Measurements from ENCODE around the gene ITIH5. TPM values are rescaled to one million over a fixed set of nuclear protein-coding genes. Genes with fewer than 3 reads are reported as not detected.

The ITIH5 gene
- total and polyA plus RNA-seq, 4 experiments from 2014 or later: not detected

DNA sequence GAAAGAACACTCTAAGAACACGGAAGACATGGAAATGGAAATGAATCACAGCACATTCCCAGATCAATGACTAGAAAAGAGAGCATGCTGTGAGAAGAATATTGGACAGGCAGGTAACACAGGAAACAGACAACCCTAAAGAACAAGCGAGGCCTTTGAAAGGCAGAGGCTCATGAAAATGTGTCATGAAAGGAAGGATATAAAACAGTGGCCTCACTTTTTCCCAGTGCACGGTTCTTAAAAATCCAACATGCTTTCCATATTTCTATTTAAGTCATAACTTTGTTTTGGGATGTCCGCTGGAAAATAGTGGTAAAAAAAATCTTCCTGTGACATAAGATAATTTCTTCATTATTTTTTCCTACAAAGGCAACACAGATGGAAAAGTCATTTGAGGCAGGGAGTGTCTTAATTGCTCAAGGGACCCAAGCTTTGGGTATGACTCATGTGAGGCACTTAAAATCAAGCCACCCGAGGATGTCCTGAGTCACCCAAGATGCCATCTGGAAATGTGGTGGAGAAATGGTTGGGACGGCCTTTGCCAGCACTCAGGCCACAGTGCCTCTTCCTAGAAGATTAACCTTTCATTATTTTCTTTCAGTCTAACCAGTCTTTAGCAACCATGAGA is 17.0 kb downstream of the ITIH5 start:
- no peaks in the 10 kb centered on the region for H3K36me3 Mint-ChIP-seq
- no peak overlapping the region for H3K27ac Mint-ChIP-seq
- peaks cover 0 to 2% (median 0%) of the 10 kb centered on the region in 4 donors for H3K4me1 Mint-ChIP-seq
- ChIA-PET CTCF (ENCODE audit: partially characterized antibody) (no interaction called here), POLR2A (ENCODE audit: partially characterized antibody) (no interaction called here)
- H3K27me3 Mint-ChIP-seq: peaks cover 10 to 16% of the 10 kb centered on the region in 2 donors
- no peak overlapping the region for H3K27ac ChIP-seq (ENCODE audit: low read depth, low read length)
- no peak overlapping the region for H3K4me3 ChIP-seq (ENCODE audit: low read length in 2 of 2)
- no peaks in the 10 kb centered on the region for H3K4me1 ChIP-seq (ENCODE audit: insufficient read depth, low read length)
- H3K4me3 Mint-ChIP-seq: no peak overlapping the region
- intact Hi-C loops (cut with micrococcal nuclease): no loop called here
- H3K9me3 ChIP-seq (ENCODE audit: control insufficient read depth in 1 of 2, low read length in 2 of 2): no peaks in the 10 kb centered on the region
- H3K9me3 Mint-ChIP-seq: peaks cover 0 to 2% (median 0%) of the 10 kb centered on the region in 8 donors
- no peaks in the 10 kb centered on the region for H3K27me3 ChIP-seq (ENCODE audit: insufficient read depth, low read length)
- no peak for DNase-seq
- no peaks in the 10 kb centered on the region for H3K36me3 ChIP-seq (ENCODE audit: insufficient read depth, low read length)

DNA sequence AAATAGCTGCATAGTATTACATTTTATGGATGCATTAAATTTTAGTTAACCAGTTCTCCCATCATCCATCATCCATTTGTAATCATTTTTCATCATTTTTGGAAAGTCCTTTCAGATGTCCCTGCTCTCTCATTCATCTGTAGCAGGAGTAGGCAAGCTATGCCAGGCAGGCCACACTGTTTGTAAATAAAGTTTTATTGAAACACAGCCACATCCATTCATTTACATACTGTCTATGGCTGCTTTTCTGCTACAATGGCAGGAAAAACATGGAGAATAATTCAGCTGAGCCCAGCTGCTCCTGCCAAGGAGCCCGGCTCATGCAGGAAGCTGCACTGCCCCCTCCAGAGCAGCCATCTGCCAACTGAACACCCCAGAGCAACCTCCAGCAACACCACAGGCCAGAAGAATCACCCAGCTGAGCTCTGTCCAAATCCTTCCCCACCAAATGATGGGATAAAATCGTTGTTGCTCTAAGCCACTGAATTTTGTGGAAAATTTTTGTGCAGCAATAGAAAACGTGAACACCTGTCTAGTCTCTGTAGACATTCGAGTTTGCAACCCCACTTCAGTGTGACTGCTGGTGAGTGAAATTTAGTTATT is 19.6 kb downstream of the ITIH5 start:
- Mint-ChIP-seq H3K9me3 (peaks cover 0 to 2% (median 0%) of the 10 kb centered on the region in 8 donors), H3K36me3 (no peaks in the 10 kb centered on the region), H3K4me3 (no peak overlapping the region), H3K4me1 (peaks cover 0 to 2% (median 0%) of the 10 kb centered on the region in 4 donors), H3K27ac (no peak overlapping the region), H3K27me3 (peaks cover 8 to 14% of the 10 kb centered on the region in 2 donors)
- Histone ChIP-seq H3K9me3 (ENCODE audit: control insufficient read depth in 1 of 2, low read length in 2 of 2) (no peaks in the 10 kb centered on the region), H3K36me3 (ENCODE audit: insufficient read depth, low read length) (no peaks in the 10 kb centered on the region), H3K27me3 (ENCODE audit: insufficient read depth, low read length) (no peaks in the 10 kb centered on the region), H3K27ac (ENCODE audit: low read depth, low read length) (no peak overlapping the region), H3K4me3 (ENCODE audit: low read length in 2 of 2) (no peak overlapping the region), H3K4me1 (ENCODE audit: insufficient read depth, low read length) (no peaks in the 10 kb centered on the region)
- CTCF ChIA-PET (ENCODE audit: partially characterized antibody): interaction anchor here (2.4 kb wide), 1 partner anchor 40 kb away, joined by 6 read pairs; no protein-coding TSS in a partner anchor
- POLR2A ChIA-PET (ENCODE audit: partially characterized antibody): no interaction called here
- no peak for DNase-seq
- intact Hi-C loops (cut with micrococcal nuclease): no loop called here

DNA sequence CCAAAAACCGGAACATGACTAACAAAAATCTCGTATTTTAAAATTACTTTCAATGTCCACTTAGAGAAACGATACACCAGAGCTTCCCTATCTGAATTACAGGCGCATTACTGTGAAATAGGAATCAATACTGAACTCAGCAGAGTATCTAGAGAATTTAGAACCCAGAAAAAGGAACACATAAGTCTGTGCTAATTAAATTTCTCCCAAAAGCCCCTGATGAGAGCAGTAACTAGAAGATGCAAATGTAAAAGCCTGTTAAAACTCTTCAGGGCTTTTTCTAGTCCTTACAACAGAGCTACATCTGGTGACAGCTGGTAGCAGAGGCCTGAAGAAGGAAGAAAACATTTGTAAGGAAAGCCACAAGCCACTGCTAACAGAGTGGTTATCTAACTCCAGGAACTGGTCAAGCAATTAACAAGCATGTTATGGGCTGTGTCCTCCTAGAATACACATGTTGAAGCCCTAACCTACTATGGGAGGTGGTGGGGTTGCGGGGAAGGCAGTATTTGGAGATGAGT is 24.2 kb downstream of the ITIH5 start:
- H3K4me1 Mint-ChIP-seq: no peaks in the 10 kb centered on the region
- peaks cover 0 to 2% of the 10 kb centered on the region in 2 donors for H3K36me3 Mint-ChIP-seq
- no peak overlapping the region for H3K27ac Mint-ChIP-seq
- ChIA-PET POLR2A (ENCODE audit: partially characterized antibody) (no interaction called here), CTCF (ENCODE audit: partially characterized antibody) (no interaction called here)
- Histone ChIP-seq H3K4me1 (ENCODE audit: insufficient read depth, low read length) (no peaks in the 10 kb centered on the region), H3K4me3 (ENCODE audit: low read length in 2 of 2) (no peak overlapping the region), H3K9me3 (ENCODE audit: control insufficient read depth in 1 of 2, low read length in 2 of 2) (no peaks in the 10 kb centered on the region), H3K27ac (ENCODE audit: low read depth, low read length) (no peak overlapping the region), H3K27me3 (ENCODE audit: insufficient read depth, low read length) (no peaks in the 10 kb centered on the region), H3K36me3 (ENCODE audit: insufficient read depth, low read length) (no peaks in the 10 kb centered on the region)
- intact Hi-C loops (cut with micrococcal nuclease): no loop called here
- no peak overlapping the region for H3K4me3 Mint-ChIP-seq
- H3K27me3 Mint-ChIP-seq: peaks cover 17 to 26% of the 10 kb centered on the region in 2 donors
- DNase-seq: no peak
- peaks cover 5 to 13% (median 8%) of the 10 kb centered on the region in 8 donors for H3K9me3 Mint-ChIP-seq

DNA sequence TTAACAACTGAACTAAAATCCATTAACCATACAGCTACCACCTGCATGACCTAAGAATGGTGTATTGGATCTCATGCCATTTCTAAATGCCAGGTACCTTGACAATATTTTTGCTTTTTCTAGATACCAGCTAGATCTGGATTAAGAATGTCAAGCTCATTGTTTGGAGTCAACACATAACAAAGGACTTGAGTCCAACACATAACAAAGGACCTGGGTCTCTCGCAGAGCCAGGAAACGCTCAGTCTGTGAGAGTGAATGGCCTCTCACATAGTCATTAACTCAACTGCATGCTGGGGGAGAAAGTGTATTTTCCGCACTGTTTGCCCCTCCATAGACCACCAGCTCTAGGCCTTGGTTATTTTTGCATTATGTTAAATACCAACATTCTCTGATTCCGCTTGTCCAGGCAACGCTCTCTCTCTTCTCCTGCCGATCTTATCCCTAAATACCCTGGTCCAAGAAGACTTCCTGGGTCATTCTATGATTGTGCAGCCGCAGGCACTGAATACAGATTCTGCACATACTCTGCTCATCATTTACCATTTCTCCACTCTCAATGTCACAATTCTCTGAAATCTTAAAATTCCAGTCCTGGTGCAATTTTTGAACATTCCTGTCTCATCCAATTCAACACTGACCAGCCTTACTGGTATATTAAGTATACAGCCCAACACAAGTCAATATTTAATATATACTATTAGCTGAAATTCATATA is 31.2 kb downstream of the ITIH5 start:
- ChIA-PET CTCF (ENCODE audit: partially characterized antibody) (no interaction called here), POLR2A (ENCODE audit: partially characterized antibody) (no interaction called here)
- intact Hi-C loops (cut with micrococcal nuclease): no loop called here
- Mint-ChIP-seq H3K9me3 (peaks cover 5 to 13% (median 8%) of the 10 kb centered on the region in 8 donors), H3K27me3 (peaks cover 23 to 28% of the 10 kb centered on the region in 2 donors), H3K4me1 (no peaks in the 10 kb centered on the region), H3K27ac (no peak overlapping the region), H3K4me3 (no peak overlapping the region), H3K36me3 (peaks cover 0 to 2% of the 10 kb centered on the region in 2 donors)
- H3K4me3 ChIP-seq (ENCODE audit: low read length in 2 of 2): no peak overlapping the region
- H3K4me1 ChIP-seq (ENCODE audit: insufficient read depth, low read length): no peaks in the 10 kb centered on the region
- no peaks in the 10 kb centered on the region for H3K36me3 ChIP-seq (ENCODE audit: insufficient read depth, low read length)
- no peaks in the 10 kb centered on the region for H3K9me3 ChIP-seq (ENCODE audit: control insufficient read depth in 1 of 2, low read length in 2 of 2)
- H3K27me3 ChIP-seq (ENCODE audit: insufficient read depth, low read length): no peaks in the 10 kb centered on the region
- no peak for DNase-seq
- H3K27ac ChIP-seq (ENCODE audit: low read depth, low read length): no peak overlapping the region

DNA sequence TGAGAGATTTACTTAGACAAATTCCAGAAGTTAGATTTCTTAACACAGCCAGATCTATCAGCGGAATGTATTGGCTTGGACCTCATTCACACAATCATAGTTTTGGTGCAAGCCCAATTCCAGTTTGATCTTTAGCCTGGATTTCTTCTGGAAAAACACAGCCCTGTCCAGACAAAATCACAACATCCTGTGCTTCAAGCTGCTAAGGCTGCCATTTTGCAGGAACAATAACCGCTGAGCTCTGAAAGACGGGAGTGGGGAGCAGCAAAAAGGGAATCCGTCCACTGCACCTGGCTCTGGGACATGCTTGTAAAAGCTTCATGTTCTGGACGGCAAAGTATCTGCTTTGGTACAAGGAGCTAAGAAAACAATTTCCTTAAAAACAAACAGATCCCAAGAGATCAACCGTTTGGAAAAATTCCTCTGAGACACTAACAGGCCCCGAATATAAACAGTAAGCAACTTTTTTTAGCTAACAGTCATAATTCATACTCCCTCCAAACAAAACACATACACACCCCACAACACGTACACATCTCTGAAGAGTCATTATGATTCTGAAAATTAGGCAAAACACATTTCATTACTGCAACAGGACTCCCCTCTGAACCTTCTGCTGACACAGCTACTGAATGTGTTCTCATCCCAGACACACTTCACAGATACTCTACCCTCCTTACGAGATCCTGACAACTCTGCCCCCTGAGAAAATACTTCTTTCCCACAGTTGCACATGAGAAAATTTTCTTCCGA is 32.4 kb downstream of the ITIH5 start:
- H3K27me3 Mint-ChIP-seq: peaks cover 20 to 24% of the 10 kb centered on the region in 2 donors
- H3K36me3 Mint-ChIP-seq: peaks cover 0 to 2% of the 10 kb centered on the region in 2 donors
- H3K4me3 Mint-ChIP-seq: no peak overlapping the region
- no peaks in the 10 kb centered on the region for H3K27me3 ChIP-seq (ENCODE audit: insufficient read depth, low read length)
- peaks cover 5 to 13% (median 8%) of the 10 kb centered on the region in 8 donors for H3K9me3 Mint-ChIP-seq
- intact Hi-C loops (cut with micrococcal nuclease): no loop called here
- POLR2A ChIA-PET (ENCODE audit: partially characterized antibody): no interaction called here
- no peak for DNase-seq
- no peak overlapping the region for H3K27ac ChIP-seq (ENCODE audit: low read depth, low read length)
- H3K9me3 ChIP-seq (ENCODE audit: control insufficient read depth in 1 of 2, low read length in 2 of 2): no peaks in the 10 kb centered on the region
- H3K4me3 ChIP-seq (ENCODE audit: low read length in 2 of 2): no peak overlapping the region
- no peaks in the 10 kb centered on the region for H3K4me1 ChIP-seq (ENCODE audit: insufficient read depth, low read length)
- no peak overlapping the region for H3K27ac Mint-ChIP-seq
- H3K4me1 Mint-ChIP-seq: no peaks in the 10 kb centered on the region
- no peaks in the 10 kb centered on the region for H3K36me3 ChIP-seq (ENCODE audit: insufficient read depth, low read length)
- CTCF ChIA-PET (ENCODE audit: partially characterized antibody): no interaction called here

DNA sequence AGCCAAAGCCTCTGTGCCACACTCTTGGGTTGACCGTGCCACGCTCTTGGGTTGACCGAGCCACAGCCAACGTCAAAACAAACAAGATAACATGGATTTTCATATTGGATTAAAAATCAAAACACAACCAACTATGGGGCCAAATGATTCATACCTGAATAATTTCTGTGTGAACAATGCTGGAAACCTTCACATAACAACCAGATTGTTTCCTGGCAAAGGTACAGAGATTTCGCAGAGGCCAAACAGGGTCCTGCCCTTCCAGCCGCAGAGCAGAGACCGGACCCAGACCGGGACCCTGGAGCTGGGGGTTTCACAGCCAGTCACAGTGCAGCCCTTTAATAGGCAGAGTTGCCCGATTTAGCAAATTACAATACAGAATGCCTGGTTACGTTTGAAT is 40.5 kb downstream of the ITIH5 start:
- Mint-ChIP-seq H3K9me3 (peaks cover 0 to 3% (median 0%) of the 10 kb centered on the region in 8 donors), H3K4me3 (no peak overlapping the region), H3K27ac (no peak overlapping the region), H3K27me3 (peaks cover 1 to 5% of the 10 kb centered on the region in 2 donors), H3K36me3 (no peaks in the 10 kb centered on the region), H3K4me1 (peaks cover 0 to 1% (median 0%) of the 10 kb centered on the region in 4 donors)
- no peak overlapping the region for H3K4me3 ChIP-seq (ENCODE audit: low read length in 2 of 2)
- H3K36me3 ChIP-seq (ENCODE audit: insufficient read depth, low read length): no peaks in the 10 kb centered on the region
- peaks cover 0 to 3% of the 10 kb centered on the region in 2 donors for H3K9me3 ChIP-seq (ENCODE audit: control insufficient read depth in 1 of 2, low read length in 2 of 2)
- H3K4me1 ChIP-seq (ENCODE audit: insufficient read depth, low read length): no peaks in the 10 kb centered on the region
- POLR2A ChIA-PET (ENCODE audit: partially characterized antibody): no interaction called here
- intact Hi-C loops (cut with micrococcal nuclease): no loop called here
- CTCF ChIA-PET (ENCODE audit: partially characterized antibody): no interaction called here
- no peaks in the 10 kb centered on the region for H3K27me3 ChIP-seq (ENCODE audit: insufficient read depth, low read length)
- no peak for DNase-seq
- H3K27ac ChIP-seq (ENCODE audit: low read depth, low read length): no peak overlapping the region

DNA sequence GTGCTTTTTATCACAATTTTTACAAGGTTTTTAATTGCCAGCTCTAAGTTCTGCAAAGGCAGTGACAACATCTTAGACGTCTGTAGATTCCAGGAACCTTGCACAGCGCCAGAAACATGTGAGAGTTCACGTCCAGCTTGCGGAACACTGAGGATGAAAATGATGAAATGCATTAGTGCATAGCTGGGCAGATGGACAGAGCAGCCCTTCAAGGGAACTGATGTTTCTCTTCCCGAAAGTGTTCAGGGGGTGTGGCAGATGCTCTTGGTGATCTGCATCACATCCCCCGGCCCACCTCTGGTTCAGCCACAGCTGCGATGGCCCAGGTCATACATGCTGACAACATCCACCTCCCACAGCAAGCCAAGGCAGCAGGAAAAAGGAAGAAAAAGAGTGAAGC is 40.9 kb downstream of the ITIH5 start:
- Mint-ChIP-seq H3K9me3 (peaks cover 0 to 3% (median 0%) of the 10 kb centered on the region in 8 donors), H3K4me3 (no peak overlapping the region), H3K27ac (no peak overlapping the region), H3K36me3 (no peaks in the 10 kb centered on the region), H3K27me3 (peaks cover 1 to 5% of the 10 kb centered on the region in 2 donors), H3K4me1 (peaks cover 0 to 1% (median 0%) of the 10 kb centered on the region in 4 donors)
- Histone ChIP-seq H3K27me3 (ENCODE audit: insufficient read depth, low read length) (no peaks in the 10 kb centered on the region), H3K9me3 (ENCODE audit: control insufficient read depth in 1 of 2, low read length in 2 of 2) (peaks cover 0 to 3% of the 10 kb centered on the region in 2 donors), H3K4me1 (ENCODE audit: insufficient read depth, low read length) (no peaks in the 10 kb centered on the region), H3K27ac (ENCODE audit: low read depth, low read length) (no peak overlapping the region), H3K4me3 (ENCODE audit: low read length in 2 of 2) (no peak overlapping the region), H3K36me3 (ENCODE audit: insufficient read depth, low read length) (no peaks in the 10 kb centered on the region)
- intact Hi-C loops (cut with micrococcal nuclease): no loop called here
- CTCF ChIA-PET (ENCODE audit: partially characterized antibody): no interaction called here
- no peak for DNase-seq
- POLR2A ChIA-PET (ENCODE audit: partially characterized antibody): no interaction called here

Measured in CD4-positive, alpha-beta memory T cell (primary cell).